ENCODE results near the gene PSMA7. TPM values are rescaled to one million over a fixed set of nuclear protein-coding genes. Genes with fewer than 3 reads are reported as not detected.

PSMA7 gene
- polyA plus RNA-seq, 1 of the 3 experiments (the other 2 are of a cell fraction): 801 TPM

DNA sequence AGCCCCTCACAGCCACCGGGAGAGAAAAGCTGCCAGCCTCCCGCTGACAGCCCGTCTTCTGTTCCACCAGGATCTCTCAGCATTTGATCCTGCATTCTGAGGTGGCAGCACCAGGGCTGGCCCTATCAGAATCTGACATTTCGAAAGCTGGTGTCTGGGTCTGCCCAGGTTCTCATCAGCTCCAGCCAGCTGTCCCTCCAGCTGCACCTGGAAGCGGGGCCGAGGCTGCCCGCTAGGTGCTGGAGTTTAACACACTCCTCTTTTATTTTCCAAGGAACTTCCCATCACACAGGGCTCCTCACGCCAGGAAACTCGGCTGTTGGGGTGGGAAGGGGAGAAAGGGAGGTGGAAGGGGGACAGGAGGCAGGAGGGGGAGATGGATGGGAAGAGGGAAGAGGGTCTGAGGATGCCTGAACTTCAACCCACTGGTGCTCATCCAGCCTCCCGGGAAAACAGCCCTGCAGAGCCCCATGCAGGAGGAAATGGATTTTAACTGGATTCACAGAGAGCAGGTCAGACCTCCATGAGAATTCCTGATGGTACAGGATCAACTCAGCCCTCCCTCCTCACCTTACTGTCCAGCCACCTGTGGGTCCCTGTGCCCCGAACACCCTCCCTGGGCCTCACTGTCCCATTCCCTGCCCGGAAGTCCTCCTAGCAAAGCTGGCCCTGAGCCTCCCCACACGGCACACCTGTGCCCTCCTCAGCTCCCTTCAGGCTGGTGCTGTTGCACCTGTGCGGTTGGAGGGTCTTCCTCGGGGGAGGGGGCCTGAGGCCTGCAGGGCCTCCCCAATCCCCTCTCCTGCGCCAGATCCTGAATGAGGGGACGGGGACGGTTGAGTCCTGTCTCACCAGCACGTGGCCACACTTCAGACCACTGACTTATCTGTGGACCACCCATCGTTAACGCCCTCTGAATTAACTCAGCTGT, 24.8 kb downstream of the PSMA7 start:
- peaks cover 0 to 18% of the 10 kb centered on the region in 2 experiments; a peak in 2 of 4 replicates for H3K4me1 ChIP-seq (ENCODE audit: control insufficient read depth in 1 of 2, insufficient read depth in 2 of 2, low read depth in 1 of 2, low read length in 1 of 2)
- ChIA-PET CTCF (interaction anchor here (2.9 kb wide), 1 partner anchor 107 kb away, joined by 11 read pairs; no protein-coding TSS in a partner anchor), POLR2A (interaction anchor here (0.6 to 2.0 kb wide), 2 partner anchors 52 to 795 kb away, joined by 3 to 8 read pairs; partner anchors contain the start of gene TAF4)
- peaks cover 5% of the 10 kb centered on the region for H3K79me2 ChIP-seq (ENCODE audit: insufficient read depth)
- no peak for DNase-seq
- no peak overlapping the region for H3K9ac ChIP-seq
- H3K9me2 ChIP-seq: no peaks in the 10 kb centered on the region
- H3K4me3 ChIP-seq (ENCODE audit: low read depth in 2 of 2, low read length in 1 of 2): no peak overlapping the region
- no peaks in the 10 kb centered on the region for H3K27me3 ChIP-seq (ENCODE audit: insufficient read depth)
- TF ChIP-seq TEAD4 (IDR thresholded peaks at IDR 0.05; ENCODE audit: borderline replicate concordance, insufficient read depth) (no peak), RFX5 (IDR thresholded peaks at IDR 0.05; ENCODE audit: low read length) (no peak), SIN3A (IDR thresholded peaks at IDR 0.05; ENCODE audit: borderline replicate concordance, low read depth, low read length) (no peak), POLR2AphosphoS5 (IDR thresholded peaks at IDR 0.05; ENCODE audit: low read depth, low read length) (no peak), GATA2 (CRISPR knock-in tag; IDR thresholded peaks at IDR 0.05) (no peak), CHD2 (IDR thresholded peaks at IDR 0.05; ENCODE audit: low read length, partially characterized antibody) (no peak)
- TF ChIP-seq, protein P1, sequence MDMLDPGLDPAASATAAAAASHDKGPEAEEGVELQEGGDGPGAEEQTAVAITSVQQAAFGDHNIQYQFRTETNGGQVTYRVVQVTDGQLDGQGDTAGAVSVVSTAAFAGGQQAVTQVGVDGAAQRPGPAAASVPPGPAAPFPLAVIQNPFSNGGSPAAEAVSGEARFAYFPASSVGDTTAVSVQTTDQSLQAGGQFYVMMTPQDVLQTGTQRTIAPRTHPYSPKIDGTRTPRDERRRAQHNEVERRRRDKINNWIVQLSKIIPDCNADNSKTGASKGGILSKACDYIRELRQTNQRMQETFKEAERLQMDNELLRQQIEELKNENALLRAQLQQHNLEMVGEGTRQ (IDR thresholded peaks at IDR 0.05; ENCODE audit: borderline replicate concordance, low read depth, low read length): no peak
- no peak overlapping the region for H2AFZ ChIP-seq (ENCODE audit: low read depth)
- H3K27ac ChIP-seq (ENCODE audit: low read depth in 2 of 2, low read length in 1 of 2): no peak overlapping the region
- H3K4me2 ChIP-seq: no peak overlapping the region
- H3F3A ChIP-seq (replicated peaks; ENCODE audit: insufficient read depth): peaks cover 6% of the 10 kb centered on the region
- WGBS (ENCODE audit: low lambda C conversion rate): 60% methylated on average over 17 of the region's 21 CpGs
- peaks cover 5% of the 10 kb centered on the region for H4K20me1 ChIP-seq (ENCODE audit: insufficient read depth)
- no peaks in the 10 kb centered on the region for H3K9me3 ChIP-seq
- no peaks in the 10 kb centered on the region for H3K36me3 ChIP-seq (replicated peaks in 1 of 2; ENCODE audit: control insufficient read depth in 1 of 2, insufficient read depth in 2 of 2, low read length in 1 of 2)

DNA sequence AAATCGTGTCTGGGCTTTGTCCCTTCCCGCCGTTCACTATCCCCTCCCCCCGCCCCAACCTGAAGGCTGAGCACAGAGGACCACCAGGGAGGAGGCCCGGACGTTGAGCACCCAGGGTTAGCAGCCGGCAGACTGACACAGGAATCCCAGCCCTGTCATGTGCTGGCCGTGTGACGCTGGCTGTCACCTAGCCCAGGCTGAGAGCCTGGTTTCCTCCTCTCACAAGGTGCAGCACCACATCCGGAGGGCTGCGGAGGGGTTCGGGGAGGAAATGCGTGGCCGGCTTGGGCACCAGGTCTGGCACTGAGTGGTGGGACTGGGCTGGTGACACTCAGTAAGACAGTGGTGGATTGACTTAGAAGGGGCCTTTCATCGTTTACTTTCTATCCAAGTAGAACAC, 25.5 kb downstream of the PSMA7 start:
- Histone ChIP-seq H3K4me1 (ENCODE audit: control insufficient read depth in 1 of 2, insufficient read depth in 2 of 2, low read depth in 1 of 2, low read length in 1 of 2) (peaks cover 0 to 21% of the 10 kb centered on the region in 2 experiments; a peak in 2 of 4 replicates), H3K79me2 (ENCODE audit: insufficient read depth) (no peaks in the 10 kb centered on the region), H3K9ac (no peak overlapping the region), H4K20me1 (ENCODE audit: insufficient read depth) (no peaks in the 10 kb centered on the region), H3K4me3 (ENCODE audit: low read depth in 2 of 2, low read length in 1 of 2) (no peak overlapping the region), H3K4me2 (no peak overlapping the region), H3K9me3 (no peaks in the 10 kb centered on the region), H3K36me3 (replicated peaks in 1 of 2; ENCODE audit: control insufficient read depth in 1 of 2, insufficient read depth in 2 of 2, low read length in 1 of 2) (no peaks in the 10 kb centered on the region), H3K27ac (ENCODE audit: low read depth in 2 of 2, low read length in 1 of 2) (no peak overlapping the region), H3F3A (replicated peaks; ENCODE audit: insufficient read depth) (peaks cover 6% of the 10 kb centered on the region), H3K9me2 (no peaks in the 10 kb centered on the region), H3K27me3 (ENCODE audit: insufficient read depth) (no peaks in the 10 kb centered on the region), H2AFZ (ENCODE audit: low read depth) (no peak overlapping the region)
- no peak for DNase-seq
- WGBS (ENCODE audit: low lambda C conversion rate): 59% methylated on average over 7 of the region's 15 CpGs
- ChIA-PET POLR2A (interaction anchor here (0.6 to 0.9 kb wide), 2 partner anchors 51 to 796 kb away, joined by 3 read pairs; no protein-coding TSS in a partner anchor), CTCF (interaction anchor here (2.9 kb wide), 1 partner anchor 107 kb away, joined by 11 read pairs; no protein-coding TSS in a partner anchor)
- TF ChIP-seq, protein P2, sequence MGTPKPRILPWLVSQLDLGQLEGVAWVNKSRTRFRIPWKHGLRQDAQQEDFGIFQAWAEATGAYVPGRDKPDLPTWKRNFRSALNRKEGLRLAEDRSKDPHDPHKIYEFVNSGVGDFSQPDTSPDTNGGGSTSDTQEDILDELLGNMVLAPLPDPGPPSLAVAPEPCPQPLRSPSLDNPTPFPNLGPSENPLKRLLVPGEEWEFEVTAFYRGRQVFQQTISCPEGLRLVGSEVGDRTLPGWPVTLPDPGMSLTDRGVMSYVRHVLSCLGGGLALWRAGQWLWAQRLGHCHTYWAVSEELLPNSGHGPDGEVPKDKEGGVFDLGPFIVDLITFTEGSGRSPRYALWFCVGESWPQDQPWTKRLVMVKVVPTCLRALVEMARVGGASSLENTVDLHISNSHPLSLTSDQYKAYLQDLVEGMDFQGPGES (IDR thresholded peaks at IDR 0.05; ENCODE audit: low read depth, low read length): no peak
